Nephron (organoid): Measurements from ENCODE around the gene LAMA2.

Experiments
- H3K27ac Mint-ChIP-seq, 3 experiments: 2 replicates each; pipeline ENCODE4 v1.8.0; 2020; ENCODE audit warnings: mixed read lengths in 3 of 3, mild to moderate bottlenecking in 2 of 3, moderate library complexity in 1 of 3
- H3K27me3 Mint-ChIP-seq: 2 replicates; pipeline ENCODE4 v1.8.0; 2021; ENCODE audit warnings: low read depth, mild to moderate bottlenecking, moderate library complexity, mixed read lengths
- H3K36me3 Mint-ChIP-seq: 2 replicates; pipeline ENCODE4 v1.8.0; 2020; ENCODE audit warnings: low read depth, mixed read lengths
- H3K4me1 Mint-ChIP-seq: 2 replicates; pipeline ENCODE4 v1.8.0; 2020; ENCODE audit warnings: mixed read lengths
- H3K4me3 Mint-ChIP-seq, 3 experiments: 2 replicates each; pipeline ENCODE4 v1.8.0; 2020; ENCODE audit warnings: mild to moderate bottlenecking in 3 of 3, mixed read lengths in 3 of 3, moderate library complexity in 2 of 3
- H3K9me3 Mint-ChIP-seq: 2 replicates; pipeline ENCODE4 v1.8.0; 2020; ENCODE audit warnings: mixed read lengths
- CTCF ChIP-seq, 3 experiments: fragments of 200-600 bp; sonication (generic); IDR thresholded peaks; one replicate each; pipeline ENCODE4 v1.5.0; 2021; ENCODE audit warnings: antibody characterized with exemption in 3 of 3; ENCODE audit not compliant: unreplicated experiment in 3 of 3

The LAMA2 gene

GRCh38 chr6:129188306-129188705, 305.4 kb downstream of the LAMA2 start:
- H3K4me3 Mint-ChIP-seq, result no peak overlapping the region
- H3K36me3 Mint-ChIP-seq, result no peaks in the 10 kb centered on the region
- H3K27me3 Mint-ChIP-seq, result no peaks in the 10 kb centered on the region
- H3K27ac Mint-ChIP-seq, result no peak overlapping the region
- H3K4me1 Mint-ChIP-seq, result no peaks in the 10 kb centered on the region
- no peak for TF ChIP-seq CTCF (IDR thresholded peaks at IDR 0.05; ENCODE audit: unreplicated experiment in 3 of 3)
- no peaks in the 10 kb centered on the region for H3K9me3 Mint-ChIP-seq

DNA sequence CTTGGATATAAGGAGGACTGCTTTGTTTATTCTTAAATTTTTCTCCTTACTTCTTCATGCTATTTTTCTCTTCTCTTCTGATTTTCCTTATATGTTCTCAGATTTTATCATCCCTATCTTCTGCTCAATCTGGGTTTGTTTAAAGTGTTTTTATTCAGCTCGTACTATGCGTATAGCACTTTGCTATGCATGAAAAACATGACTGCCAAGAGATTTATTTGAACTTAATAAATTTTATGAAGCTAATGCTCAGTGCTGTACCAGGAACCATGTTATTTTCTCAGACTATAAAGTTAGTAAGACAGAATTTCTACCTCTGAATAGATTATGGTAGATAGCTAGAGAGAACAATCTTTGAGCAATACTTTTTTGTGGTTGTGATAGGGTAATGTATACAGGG, 305.9 kb downstream of the LAMA2 start:
- no peak for TF ChIP-seq CTCF (IDR thresholded peaks at IDR 0.05; ENCODE audit: unreplicated experiment in 3 of 3)
- Mint-ChIP-seq H3K9me3 (no peaks in the 10 kb centered on the region), H3K27ac (no peak overlapping the region), H3K36me3 (no peaks in the 10 kb centered on the region), H3K4me3 (no peak overlapping the region), H3K4me1 (no peaks in the 10 kb centered on the region), H3K27me3 (no peaks in the 10 kb centered on the region)

DNA sequence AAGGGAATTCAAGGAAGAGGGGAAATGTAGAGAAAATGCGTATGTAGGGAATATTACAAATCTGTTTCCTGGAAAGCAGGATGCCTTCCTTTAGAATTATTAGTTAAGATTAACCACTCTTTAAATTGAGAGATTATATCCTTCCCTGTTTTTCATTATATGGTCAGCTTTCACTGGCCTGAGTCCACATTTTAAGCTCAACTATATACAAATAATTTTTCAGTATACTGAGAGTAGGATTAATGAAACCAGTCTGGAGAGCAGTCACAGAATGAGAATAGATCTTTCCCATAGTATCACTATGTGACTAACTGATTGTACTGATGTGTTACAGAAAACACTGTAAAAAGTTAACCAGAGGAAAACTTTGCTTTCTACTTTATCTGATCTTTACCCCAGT, 306.3 kb downstream of the LAMA2 start:
- H3K4me1 Mint-ChIP-seq, result peaks cover 1% of the 10 kb centered on the region
- H3K9me3 Mint-ChIP-seq, result no peaks in the 10 kb centered on the region
- TF ChIP-seq CTCF (IDR thresholded peaks at IDR 0.05; ENCODE audit: unreplicated experiment in 3 of 3), result no peak
- H3K27me3 Mint-ChIP-seq, result no peaks in the 10 kb centered on the region
- H3K36me3 Mint-ChIP-seq, result no peaks in the 10 kb centered on the region
- no peak overlapping the region for H3K27ac Mint-ChIP-seq
- no peak overlapping the region for H3K4me3 Mint-ChIP-seq

DNA sequence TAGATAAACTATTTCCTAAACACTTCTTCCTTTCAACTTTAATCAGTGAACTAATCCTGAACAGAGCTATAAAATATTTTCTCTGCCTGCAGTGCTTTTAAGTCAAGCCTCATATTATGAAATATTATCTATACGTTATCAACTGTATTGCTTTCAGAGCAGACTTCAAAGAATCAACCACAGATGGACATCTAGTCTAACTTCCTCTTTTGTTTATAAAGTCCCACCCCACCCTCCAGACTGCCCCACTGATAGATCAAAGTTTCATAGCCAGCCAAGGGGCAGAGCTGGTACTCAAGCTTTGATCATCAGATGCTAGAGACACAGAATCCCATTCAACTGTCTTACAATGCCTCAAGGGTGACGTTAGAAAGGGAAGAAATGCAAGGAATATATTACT, 308.3 kb downstream of the LAMA2 start:
- Mint-ChIP-seq H3K27ac (no peak overlapping the region), H3K27me3 (no peaks in the 10 kb centered on the region), H3K4me1 (peaks cover 15% of the 10 kb centered on the region), H3K4me3 (no peak overlapping the region), H3K36me3 (no peaks in the 10 kb centered on the region), H3K9me3 (no peaks in the 10 kb centered on the region)
- TF ChIP-seq CTCF (IDR thresholded peaks at IDR 0.05; ENCODE audit: unreplicated experiment in 3 of 3), result no peak

- Mint-ChIP-seq H3K9me3 (no peaks in the 10 kb centered on the region), H3K4me1 (peaks cover 15% of the 10 kb centered on the region), H3K27me3 (no peaks in the 10 kb centered on the region), H3K36me3 (no peaks in the 10 kb centered on the region), H3K27ac (no peak overlapping the region), H3K4me3 (no peak overlapping the region)
- no peak for TF ChIP-seq CTCF (IDR thresholded peaks at IDR 0.05; ENCODE audit: unreplicated experiment in 3 of 3)
These were observed 309.6 kb downstream of the LAMA2 start for GRCh38 chr6:129192458-129192989.

GRCh38 chr6:129194306-129194941, 311.5 kb downstream of the LAMA2 start:
- no peak overlapping the region for H3K4me3 Mint-ChIP-seq
- no peaks in the 10 kb centered on the region for H3K9me3 Mint-ChIP-seq
- no peaks in the 10 kb centered on the region for H3K36me3 Mint-ChIP-seq
- no peaks in the 10 kb centered on the region for H3K27me3 Mint-ChIP-seq
- TF ChIP-seq CTCF (IDR thresholded peaks at IDR 0.05; ENCODE audit: unreplicated experiment in 3 of 3), result no peak
- no peak overlapping the region for H3K27ac Mint-ChIP-seq
- peaks cover 15% of the 10 kb centered on the region for H3K4me1 Mint-ChIP-seq
